GM23248 (cell line): Measurements from ENCODE around the gene TCP11.

Experiments used
- EZH2 ChIP-seq: fragments of 200-600 bp; sonication (generic); IDR thresholded peaks from 2 replicates; pipeline ENCODE4 v1.6.1; 2018; ENCODE audit warnings: antibody characterized with exemption, mild to moderate bottlenecking; ENCODE audit not compliant: insufficient read depth, poor library complexity, severe bottlenecking
- EZH2phosphoT487 ChIP-seq: fragments of 200-600 bp; sonication (generic); IDR thresholded peaks from 2 replicates; pipeline ENCODE4 v1.6.1; 2018; ENCODE audit warnings: antibody characterized with exemption, moderate library complexity, mild to moderate bottlenecking, low read depth; ENCODE audit not compliant: insufficient read depth

- TF ChIP-seq EZH2phosphoT487 (no peak), EZH2 (no peak)
Measured at GRCh38 chr6:35069262-35069661, 71.9 kb downstream of the TCP11 start.
